Vagina (tissue), 2 donors: Measurements from ENCODE around the gene ADGRV1. TPM values are rescaled to one million over a fixed set of nuclear protein-coding genes. Genes with fewer than 3 reads are reported as not detected.

ENCODE experiments used
- DNase-seq, 2 donors: peaks; one replicate each; pipeline ENCODE4 v3.0.0-alpha.2; 2017; ENCODE audit errors: extremely low spot score in 2 of 2
- H3K27ac ChIP-seq: fragments of 200-600 bp; sonication (generic); one replicate; pipeline ENCODE4 v1.5.1; 2019
- H3K27me3 ChIP-seq: fragments of 200-600 bp; sonication (generic); one replicate; pipeline ENCODE4 v1.5.1; 2019
- H3K36me3 ChIP-seq, 2 donors: fragments of 200-600 bp; sonication (generic); one replicate each; pipeline ENCODE4 v1.5.1; 2017 to 2019
- H3K4me1 ChIP-seq: fragments of 200-600 bp; sonication (generic); one replicate; pipeline ENCODE4 v1.5.1; 2019
- H3K4me3 ChIP-seq, 2 donors: fragments of 200-600 bp; sonication (generic); 1 replicate in 1 of 2; 2 replicates in 1 of 2; pipeline ENCODE4 v1.5.1; 2016 to 2019
- H3K9me3 ChIP-seq: fragments of 200-600 bp; sonication (generic); one replicate; pipeline ENCODE4 v1.5.1; 2019
- POLR2A ChIP-seq, 2 donors: fragments of 450-650 bp; IDR thresholded peaks; one replicate each; pipeline ENCODE4 v1.6.1; 2017; ENCODE audit warnings: antibody characterized with exemption in 2 of 2, mild to moderate bottlenecking in 2 of 2, moderate library complexity in 2 of 2
- POLR2AphosphoS5 ChIP-seq, 2 donors: sonication (generic); formaldehyde crosslinking; IDR thresholded peaks; one replicate each; pipeline ENCODE4 v1.9.0; 2017; ENCODE audit warnings: antibody characterized with exemption in 2 of 2, mild to moderate bottlenecking in 2 of 2, low read depth in 1 of 2; ENCODE audit not compliant: insufficient read depth in 1 of 2
- intact Hi-C: fragments of 100-400 bp; cut with DNase I; formaldehyde crosslinking; loops from one replicate; pipeline ENCODE4 v1.15.1; 2023
- total RNA-seq: library from RNA; depleted of rRNA; stranded (reverse); fragments of >200 nt; gene quantifications from one replicate; pipeline ENCODE4 v1.2.3, GENCODE V29; 2016
- TF ChIP-seq, protein P1 (sequence below), 3 experiments: fragments of 450-650 bp in 2 of 3; fragments of 200-600 bp in 1 of 3; sonication (generic) in 1 of 3; IDR thresholded peaks; one replicate each; pipeline ENCODE4 v1.5.1; 2017 to 2019; ENCODE audit warnings: antibody characterized with exemption in 3 of 3, mild to moderate bottlenecking in 2 of 3, moderate library complexity in 2 of 3

Gene ADGRV1
- total RNA-seq, 1 donor from 2014 or later, result 10.6 TPM

DNA sequence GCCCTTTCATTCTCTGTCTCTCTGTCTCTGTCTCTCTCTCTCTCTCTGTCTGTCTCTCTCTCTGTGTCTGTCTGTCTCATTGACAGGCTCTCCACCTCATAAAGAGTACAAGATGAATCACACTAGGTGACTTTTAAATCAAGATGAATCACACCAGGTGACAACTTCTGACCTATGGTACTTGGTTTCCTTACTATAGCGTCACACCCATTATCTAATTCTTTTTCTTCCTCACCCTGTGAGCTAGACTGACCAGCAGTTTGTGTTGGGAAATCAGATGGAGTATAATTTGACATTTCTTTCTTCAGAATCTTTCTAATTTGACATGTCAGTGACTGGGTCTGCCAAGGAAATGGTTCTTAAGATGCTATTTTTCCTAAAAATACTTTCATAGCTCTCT, 591.6 kb downstream of the ADGRV1 start:
- DNase-seq, result no peak
- Histone ChIP-seq H3K9me3 (no peaks in the 10 kb centered on the region), H3K27me3 (no peaks in the 10 kb centered on the region), H3K4me3 (no peak overlapping the region), H3K36me3 (no peaks in the 10 kb centered on the region), H3K4me1 (peaks cover 31% of the 10 kb centered on the region), H3K27ac (peak overlapping the region; percentile 14)
- TF ChIP-seq, protein P1, sequence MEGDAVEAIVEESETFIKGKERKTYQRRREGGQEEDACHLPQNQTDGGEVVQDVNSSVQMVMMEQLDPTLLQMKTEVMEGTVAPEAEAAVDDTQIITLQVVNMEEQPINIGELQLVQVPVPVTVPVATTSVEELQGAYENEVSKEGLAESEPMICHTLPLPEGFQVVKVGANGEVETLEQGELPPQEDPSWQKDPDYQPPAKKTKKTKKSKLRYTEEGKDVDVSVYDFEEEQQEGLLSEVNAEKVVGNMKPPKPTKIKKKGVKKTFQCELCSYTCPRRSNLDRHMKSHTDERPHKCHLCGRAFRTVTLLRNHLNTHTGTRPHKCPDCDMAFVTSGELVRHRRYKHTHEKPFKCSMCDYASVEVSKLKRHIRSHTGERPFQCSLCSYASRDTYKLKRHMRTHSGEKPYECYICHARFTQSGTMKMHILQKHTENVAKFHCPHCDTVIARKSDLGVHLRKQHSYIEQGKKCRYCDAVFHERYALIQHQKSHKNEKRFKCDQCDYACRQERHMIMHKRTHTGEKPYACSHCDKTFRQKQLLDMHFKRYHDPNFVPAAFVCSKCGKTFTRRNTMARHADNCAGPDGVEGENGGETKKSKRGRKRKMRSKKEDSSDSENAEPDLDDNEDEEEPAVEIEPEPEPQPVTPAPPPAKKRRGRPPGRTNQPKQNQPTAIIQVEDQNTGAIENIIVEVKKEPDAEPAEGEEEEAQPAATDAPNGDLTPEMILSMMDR (IDR thresholded peaks at IDR 0.05), result no peak
- TF ChIP-seq POLR2AphosphoS5 (IDR thresholded peaks at IDR 0.05; ENCODE audit: insufficient read depth in 1 of 2, low read depth in 1 of 2) (peak in 1 of 2 donors; percentile 12), POLR2A (IDR thresholded peaks at IDR 0.05) (no peak)
- intact Hi-C loops, result no loop called here

DNA sequence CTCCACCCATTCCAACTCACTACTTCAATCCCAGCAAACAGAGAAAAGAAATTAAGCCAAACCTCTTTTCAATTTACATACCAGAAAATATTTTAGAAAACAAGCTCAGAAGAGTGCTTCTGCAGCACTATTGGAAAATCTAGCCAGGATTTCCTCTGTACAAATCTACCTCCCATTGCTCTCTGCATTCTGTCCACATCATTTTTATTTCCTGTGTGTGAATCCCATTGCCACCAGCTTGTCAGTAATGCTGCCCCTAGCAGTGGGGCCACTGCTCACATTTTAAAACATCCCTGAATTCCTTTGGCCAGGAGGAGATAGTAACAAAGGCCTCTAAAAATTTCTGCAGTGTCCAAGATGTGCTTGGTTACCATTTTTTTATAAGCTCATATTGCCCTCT, 592.0 kb downstream of the ADGRV1 start:
- no peak for DNase-seq
- H3K9me3 ChIP-seq, result no peaks in the 10 kb centered on the region
- intact Hi-C loops, result no loop called here
- H3K27ac ChIP-seq, result peak overlapping the region; percentile 14
- no peaks in the 10 kb centered on the region for H3K27me3 ChIP-seq
- H3K4me3 ChIP-seq, result no peak overlapping the region
- peaks cover 28% of the 10 kb centered on the region for H3K4me1 ChIP-seq
- TF ChIP-seq, protein P1 (IDR thresholded peaks at IDR 0.05), result no peak
- no peak for TF ChIP-seq POLR2A (IDR thresholded peaks at IDR 0.05)
- no peak for TF ChIP-seq POLR2AphosphoS5 (IDR thresholded peaks at IDR 0.05; ENCODE audit: insufficient read depth in 1 of 2, low read depth in 1 of 2)
- H3K36me3 ChIP-seq, result no peaks in the 10 kb centered on the region

DNA sequence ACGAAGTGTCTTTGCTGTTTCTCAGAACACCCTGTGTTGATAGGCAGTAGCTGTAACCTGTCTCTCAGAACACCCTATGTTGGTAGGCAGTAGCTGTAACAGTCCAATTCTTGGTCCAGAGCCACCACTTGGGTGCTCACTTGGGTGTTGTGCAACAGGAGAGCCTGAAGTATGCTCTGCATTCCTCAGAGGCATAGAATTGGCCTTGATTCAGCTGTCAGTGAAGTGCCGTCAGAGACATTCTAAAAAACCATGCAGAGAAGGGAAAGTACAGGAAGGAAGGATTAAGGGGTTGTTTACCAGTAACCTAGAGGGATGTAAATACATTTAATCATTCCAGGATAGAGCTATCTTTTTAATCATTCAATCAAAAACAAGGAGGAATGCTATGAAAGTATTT, 593.4 kb downstream of the ADGRV1 start:
- H3K36me3 ChIP-seq, result no peaks in the 10 kb centered on the region
- H3K4me1 ChIP-seq, result peaks cover 15% of the 10 kb centered on the region
- no peak overlapping the region for H3K27ac ChIP-seq
- intact Hi-C loops, result no loop called here
- no peaks in the 10 kb centered on the region for H3K9me3 ChIP-seq
- no peak overlapping the region for H3K4me3 ChIP-seq
- peak in 1 of 2 donors; percentile 58 for TF ChIP-seq POLR2AphosphoS5 (IDR thresholded peaks at IDR 0.05; ENCODE audit: insufficient read depth in 1 of 2, low read depth in 1 of 2)
- TF ChIP-seq, protein P1 (IDR thresholded peaks at IDR 0.05), result no peak
- no peaks in the 10 kb centered on the region for H3K27me3 ChIP-seq
- no peak for DNase-seq

DNA sequence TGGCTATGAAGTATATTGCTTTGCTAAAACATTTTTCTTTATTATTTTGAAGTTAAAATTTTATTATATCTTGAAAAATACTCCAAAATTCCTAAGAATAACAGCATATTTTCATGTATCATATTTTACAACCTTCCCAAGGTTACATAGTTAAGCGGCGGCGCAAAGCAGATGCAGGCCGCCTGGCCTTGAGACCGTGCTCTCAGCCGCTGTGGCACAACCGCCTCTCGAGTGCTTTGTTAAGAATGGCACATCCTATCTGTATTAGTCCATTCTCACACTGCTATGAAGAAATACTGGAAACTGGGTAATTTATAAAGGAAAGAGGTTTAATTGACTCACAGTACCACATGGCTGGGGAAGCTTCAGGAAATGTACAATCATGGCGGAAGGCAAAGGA, 595.7 kb downstream of the ADGRV1 start:
- H3K4me1 ChIP-seq, result peaks cover 12% of the 10 kb centered on the region
- no peaks in the 10 kb centered on the region for H3K36me3 ChIP-seq
- no peak overlapping the region for H3K27ac ChIP-seq
- DNase-seq, result no peak
- intact Hi-C loops, result no loop called here
- TF ChIP-seq POLR2A (IDR thresholded peaks at IDR 0.05), result no peak
- no peak for TF ChIP-seq POLR2AphosphoS5 (IDR thresholded peaks at IDR 0.05; ENCODE audit: insufficient read depth in 1 of 2, low read depth in 1 of 2)
- TF ChIP-seq, protein P1 (IDR thresholded peaks at IDR 0.05), result no peak
- H3K4me3 ChIP-seq, result no peak overlapping the region
- no peaks in the 10 kb centered on the region for H3K27me3 ChIP-seq
- H3K9me3 ChIP-seq, result no peaks in the 10 kb centered on the region

DNA sequence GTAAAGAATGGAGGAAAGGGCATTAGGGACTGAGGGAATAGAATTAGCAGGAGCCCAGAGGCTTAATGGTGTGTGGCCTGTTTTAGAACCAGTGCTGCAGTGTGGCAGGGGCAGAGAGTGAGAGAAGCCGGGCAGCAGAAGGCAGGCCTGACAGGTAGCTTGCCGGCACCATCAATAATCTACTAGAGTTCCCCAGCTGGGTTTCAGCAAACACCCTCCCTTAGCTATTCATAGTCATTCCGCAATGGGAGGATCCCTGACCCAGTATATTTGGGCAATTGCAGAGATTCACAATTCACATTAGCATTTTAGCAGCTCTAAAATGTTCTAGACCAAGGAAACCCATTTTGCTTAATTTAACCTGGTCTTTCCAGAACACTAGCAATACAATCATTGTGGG, 596.7 kb downstream of the ADGRV1 start:
- no peak for DNase-seq
- Histone ChIP-seq H3K4me1 (peaks cover 12% of the 10 kb centered on the region), H3K9me3 (no peaks in the 10 kb centered on the region), H3K27me3 (no peaks in the 10 kb centered on the region), H3K4me3 (no peak overlapping the region), H3K36me3 (no peaks in the 10 kb centered on the region), H3K27ac (no peak overlapping the region)
- intact Hi-C loops, result no loop called here
- no peak for TF ChIP-seq POLR2A (IDR thresholded peaks at IDR 0.05)
- TF ChIP-seq, protein P1 (IDR thresholded peaks at IDR 0.05), result no peak
